GM23338 (cell line): Measurements from ENCODE around the gene RAD51D. TPM values are rescaled to one million over a fixed set of nuclear protein-coding genes. Genes with fewer than 3 reads are reported as not detected.

Source experiments
- ATAC-seq: fragments of 200-7000 bp; cut with Tn5 transposase; 3 replicates; pipeline ENCODE4 v1.9.1; 2020
- DNase-seq: peaks from one replicate; pipeline ENCODE4 v3.0.0-alpha.2; 2015; ENCODE audit warnings: low spot score
- H2AFZ ChIP-seq: fragments of 200-600 bp; sonication (generic); 2 replicates; pipeline ENCODE4 v1.8.0; 2016; ENCODE audit warnings: antibody characterized with exemption, mild to moderate bottlenecking, moderate library complexity
- H3F3A ChIP-seq: fragments of 200-600 bp; sonication (generic); replicated peaks from 2 replicates; pipeline ENCODE4 v1.8.0; 2017; ENCODE audit warnings: antibody characterized with exemption, mixed run types, low read depth
- H3K27ac ChIP-seq: fragments of 200-600 bp; sonication (generic); 2 replicates; pipeline ENCODE4 v1.6.1; 2016; ENCODE audit warnings: low read depth
- H3K27me3 ChIP-seq: fragments of 200-600 bp; sonication (generic); 2 replicates; pipeline ENCODE4 v1.8.0; 2016; ENCODE audit warnings: mild to moderate bottlenecking, mixed run types, moderate library complexity; ENCODE audit not compliant: insufficient read depth
- H3K36me3 ChIP-seq: fragments of 200-600 bp; sonication (generic); 2 replicates; pipeline ENCODE4 v1.8.0; 2016; ENCODE audit warnings: mild to moderate bottlenecking; ENCODE audit not compliant: insufficient read depth
- H3K4me1 ChIP-seq: fragments of 200-600 bp; sonication (generic); 2 replicates; pipeline ENCODE4 v1.8.0; 2016; ENCODE audit warnings: mild to moderate bottlenecking, moderate library complexity; ENCODE audit not compliant: insufficient read depth
- H3K4me2 ChIP-seq: fragments of 200-600 bp; sonication (generic); 2 replicates; pipeline ENCODE4 v1.7.1; 2017; ENCODE audit warnings: mixed run types
- H3K4me3 ChIP-seq: fragments of 200-600 bp; sonication (generic); 2 replicates; pipeline ENCODE4 v1.6.1; 2016; ENCODE audit warnings: mixed run types
- H3K79me2 ChIP-seq: fragments of 200-600 bp; sonication (generic); replicated peaks from 2 replicates; pipeline ENCODE4 v1.8.0; 2017; ENCODE audit warnings: mild to moderate bottlenecking; ENCODE audit not compliant: insufficient read depth
- H3K9me2 ChIP-seq: fragments of 200-600 bp; sonication (generic); 2 replicates; pipeline ENCODE4 v1.8.0; 2017; ENCODE audit not compliant: insufficient read depth
- H4K20me1 ChIP-seq: fragments of 200-600 bp; sonication (generic); replicated peaks from 2 replicates; pipeline ENCODE4 v1.8.0; 2017; ENCODE audit warnings: mild to moderate bottlenecking; ENCODE audit not compliant: insufficient read depth
- H3K27ac Mint-ChIP-seq: 2 replicates; pipeline ENCODE4 v1.8.0; 2020; ENCODE audit warnings: inconsistent platforms, mild to moderate bottlenecking, moderate library complexity, mixed read lengths
- H3K27me3 Mint-ChIP-seq: 3 replicates; pipeline ENCODE4 v1.8.0; 2022; ENCODE audit warnings: low read depth, mild to moderate bottlenecking, moderate library complexity, mixed read lengths, inconsistent platforms; ENCODE audit not compliant: insufficient read depth, poor library complexity
- H3K36me3 Mint-ChIP-seq: 3 replicates; pipeline ENCODE4 v1.8.0; 2021; ENCODE audit warnings: low read depth, mild to moderate bottlenecking, inconsistent platforms, moderate library complexity, mixed read lengths
- H3K4me1 Mint-ChIP-seq: 3 replicates; pipeline ENCODE4 v1.8.0; 2020; ENCODE audit warnings: mild to moderate bottlenecking, inconsistent platforms, mixed read lengths
- H3K4me3 Mint-ChIP-seq: 3 replicates; pipeline ENCODE4 v1.8.0; 2021; ENCODE audit warnings: moderate library complexity, mild to moderate bottlenecking, inconsistent platforms, mixed read lengths
- H3K9me3 Mint-ChIP-seq: 3 replicates; pipeline ENCODE4 v1.8.0; 2020; ENCODE audit warnings: moderate library complexity, mild to moderate bottlenecking, inconsistent platforms, mixed read lengths
- CREB1 ChIP-seq: fragments of 250-450 bp; sonication (Bioruptor Pico); IDR thresholded peaks from 2 replicates; pipeline ENCODE4 v1.5.0; 2020; ENCODE audit warnings: low read depth, mild to moderate bottlenecking, moderate library complexity
- EZH2 ChIP-seq: fragments of 200-600 bp; sonication (generic); IDR thresholded peaks from one replicate; pipeline ENCODE4 v1.8.0; 2017; ENCODE audit warnings: antibody characterized with exemption, mild to moderate bottlenecking, low read depth; ENCODE audit not compliant: unreplicated experiment
- EZH2phosphoT487 ChIP-seq: fragments of 200-600 bp; sonication (generic); IDR thresholded peaks from one replicate; pipeline ENCODE4 v1.8.1; 2018; ENCODE audit warnings: antibody characterized with exemption; ENCODE audit not compliant: unreplicated experiment
- JUNB ChIP-seq: IDR thresholded peaks from one replicate; pipeline ENCODE4 v1.6.1; 2016; ENCODE audit warnings: antibody characterized with exemption; ENCODE audit not compliant: unreplicated experiment
- NANOG ChIP-seq: IDR thresholded peaks from 2 replicates; pipeline ENCODE4 v1.6.1; 2016; ENCODE audit warnings: antibody characterized with exemption, borderline replicate concordance
- POLR2AphosphoS5 ChIP-seq: IDR thresholded peaks from 2 replicates; pipeline ENCODE4 v1.6.1; 2016; ENCODE audit warnings: antibody characterized with exemption, low read depth
- STAT1 ChIP-seq: IDR thresholded peaks from one replicate; pipeline ENCODE4 v1.6.1; 2016; ENCODE audit warnings: antibody characterized with exemption; ENCODE audit not compliant: unreplicated experiment
- ZNF114 ChIP-seq: fragments of 250-450 bp; sonication (Bioruptor Pico); IDR thresholded peaks from 2 replicates; pipeline ENCODE4 v1.5.0; 2020; ENCODE audit warnings: mild to moderate bottlenecking, moderate library complexity
- ZNF462 ChIP-seq: fragments of 250-450 bp; sonication (Bioruptor Pico); IDR thresholded peaks from 2 replicates; pipeline ENCODE4 v1.5.0; 2020; ENCODE audit warnings: mild to moderate bottlenecking, moderate library complexity
- polyA plus RNA-seq: library from polyadenylated mRNA; unstranded; fragments of >200 nt; fragmentation: Nextera tagmentation; extraction: Ambion mirVana; gene quantifications from 2 replicates; pipeline ENCODE4 v1.2.1, GENCODE V29; 2016
- total RNA-seq: library from RNA; depleted of rRNA; stranded (reverse); fragments of >200 nt; shearing (Covaris generic); gene quantifications from 2 replicates; pipeline ENCODE4 v1.2.3, GENCODE V29; 2014
- TF ChIP-seq, protein P1 (sequence below), 2 experiments: fragments of 200-600 bp in 1 of 2; sonication (generic) in 1 of 2; conservative IDR thresholded peaks; 2 replicates each; pipeline versions ENCODE4 v1.5.1 to v1.6.1; 2016 to 2017; ENCODE audit warnings: antibody characterized with exemption in 2 of 2, low read depth in 2 of 2, mild to moderate bottlenecking in 2 of 2, moderate library complexity in 1 of 2
- TF ChIP-seq, protein P2 (sequence below): IDR thresholded peaks from 2 replicates; pipeline ENCODE4 v1.6.1; 2016; ENCODE audit warnings: antibody characterized with exemption
- TF ChIP-seq, protein P3 (sequence below): IDR thresholded peaks from one replicate; pipeline ENCODE4 v1.6.1; 2018; ENCODE audit warnings: antibody characterized with exemption; ENCODE audit not compliant: unreplicated experiment

RAD51D gene
- total and polyA plus RNA-seq, 2 experiments from 2014 or later, result 5.9 to 11.0 TPM

GRCh38 chr17:35048685-35049379 lies 70.8 kb downstream of the RAD51D start:
- H3K27me3 ChIP-seq, result no peaks in the 10 kb centered on the region
- H3K4me1 ChIP-seq, result peaks cover 6% of the 10 kb centered on the region; the same call in 1 of the 2 replicates
- no peaks in the 10 kb centered on the region for H3K9me3 Mint-ChIP-seq
- 0 out of 3 replicates have a peak, but pooled peaks cover 3% of the 10 kb centered on the region for H3K36me3 Mint-ChIP-seq
- H3K36me3 ChIP-seq, result no peaks in the 10 kb centered on the region
- no peak overlapping the region for H3K4me3 Mint-ChIP-seq
- 0 out of 2 replicates have a peak overlapping the region, but pooled peaks have one; percentile 39 for H3K27ac ChIP-seq
- H3K27me3 Mint-ChIP-seq, result peaks cover 2% of the 10 kb centered on the region
- H2AFZ ChIP-seq, result no peak overlapping the region
- H3K79me2 ChIP-seq, result no peaks in the 10 kb centered on the region
- H3K9me2 ChIP-seq, result no peaks in the 10 kb centered on the region
- H3F3A ChIP-seq, result 0 out of 2 replicates have a peak, but pooled peaks cover 3% of the 10 kb centered on the region
- DNase-seq (no peak), ATAC-seq (no peak)
- no peaks in the 10 kb centered on the region; the same call in 1 of the 2 replicates for H4K20me1 ChIP-seq
- H3K4me1 Mint-ChIP-seq, result peaks cover 22% of the 10 kb centered on the region
- TF ChIP-seq, protein P1, sequence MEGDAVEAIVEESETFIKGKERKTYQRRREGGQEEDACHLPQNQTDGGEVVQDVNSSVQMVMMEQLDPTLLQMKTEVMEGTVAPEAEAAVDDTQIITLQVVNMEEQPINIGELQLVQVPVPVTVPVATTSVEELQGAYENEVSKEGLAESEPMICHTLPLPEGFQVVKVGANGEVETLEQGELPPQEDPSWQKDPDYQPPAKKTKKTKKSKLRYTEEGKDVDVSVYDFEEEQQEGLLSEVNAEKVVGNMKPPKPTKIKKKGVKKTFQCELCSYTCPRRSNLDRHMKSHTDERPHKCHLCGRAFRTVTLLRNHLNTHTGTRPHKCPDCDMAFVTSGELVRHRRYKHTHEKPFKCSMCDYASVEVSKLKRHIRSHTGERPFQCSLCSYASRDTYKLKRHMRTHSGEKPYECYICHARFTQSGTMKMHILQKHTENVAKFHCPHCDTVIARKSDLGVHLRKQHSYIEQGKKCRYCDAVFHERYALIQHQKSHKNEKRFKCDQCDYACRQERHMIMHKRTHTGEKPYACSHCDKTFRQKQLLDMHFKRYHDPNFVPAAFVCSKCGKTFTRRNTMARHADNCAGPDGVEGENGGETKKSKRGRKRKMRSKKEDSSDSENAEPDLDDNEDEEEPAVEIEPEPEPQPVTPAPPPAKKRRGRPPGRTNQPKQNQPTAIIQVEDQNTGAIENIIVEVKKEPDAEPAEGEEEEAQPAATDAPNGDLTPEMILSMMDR (conservative IDR thresholded peaks at IDR 0.05; ENCODE audit: low read depth in 2 of 2), result no peak
- no peak for TF ChIP-seq ZNF462
- no peak for TF ChIP-seq ZNF114
- TF ChIP-seq POLR2AphosphoS5, result no peak
- no peak for TF ChIP-seq JUNB
- no peak for TF ChIP-seq EZH2phosphoT487
- no peak for TF ChIP-seq EZH2
- TF ChIP-seq CREB1 (CRISPR knock-in tag), result no peak
- no peak for TF ChIP-seq STAT1
- TF ChIP-seq NANOG, result no peak
- TF ChIP-seq, protein P2, sequence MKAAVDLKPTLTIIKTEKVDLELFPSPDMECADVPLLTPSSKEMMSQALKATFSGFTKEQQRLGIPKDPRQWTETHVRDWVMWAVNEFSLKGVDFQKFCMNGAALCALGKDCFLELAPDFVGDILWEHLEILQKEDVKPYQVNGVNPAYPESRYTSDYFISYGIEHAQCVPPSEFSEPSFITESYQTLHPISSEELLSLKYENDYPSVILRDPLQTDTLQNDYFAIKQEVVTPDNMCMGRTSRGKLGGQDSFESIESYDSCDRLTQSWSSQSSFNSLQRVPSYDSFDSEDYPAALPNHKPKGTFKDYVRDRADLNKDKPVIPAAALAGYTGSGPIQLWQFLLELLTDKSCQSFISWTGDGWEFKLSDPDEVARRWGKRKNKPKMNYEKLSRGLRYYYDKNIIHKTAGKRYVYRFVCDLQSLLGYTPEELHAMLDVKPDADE, result no peak
- TF ChIP-seq, protein P3, sequence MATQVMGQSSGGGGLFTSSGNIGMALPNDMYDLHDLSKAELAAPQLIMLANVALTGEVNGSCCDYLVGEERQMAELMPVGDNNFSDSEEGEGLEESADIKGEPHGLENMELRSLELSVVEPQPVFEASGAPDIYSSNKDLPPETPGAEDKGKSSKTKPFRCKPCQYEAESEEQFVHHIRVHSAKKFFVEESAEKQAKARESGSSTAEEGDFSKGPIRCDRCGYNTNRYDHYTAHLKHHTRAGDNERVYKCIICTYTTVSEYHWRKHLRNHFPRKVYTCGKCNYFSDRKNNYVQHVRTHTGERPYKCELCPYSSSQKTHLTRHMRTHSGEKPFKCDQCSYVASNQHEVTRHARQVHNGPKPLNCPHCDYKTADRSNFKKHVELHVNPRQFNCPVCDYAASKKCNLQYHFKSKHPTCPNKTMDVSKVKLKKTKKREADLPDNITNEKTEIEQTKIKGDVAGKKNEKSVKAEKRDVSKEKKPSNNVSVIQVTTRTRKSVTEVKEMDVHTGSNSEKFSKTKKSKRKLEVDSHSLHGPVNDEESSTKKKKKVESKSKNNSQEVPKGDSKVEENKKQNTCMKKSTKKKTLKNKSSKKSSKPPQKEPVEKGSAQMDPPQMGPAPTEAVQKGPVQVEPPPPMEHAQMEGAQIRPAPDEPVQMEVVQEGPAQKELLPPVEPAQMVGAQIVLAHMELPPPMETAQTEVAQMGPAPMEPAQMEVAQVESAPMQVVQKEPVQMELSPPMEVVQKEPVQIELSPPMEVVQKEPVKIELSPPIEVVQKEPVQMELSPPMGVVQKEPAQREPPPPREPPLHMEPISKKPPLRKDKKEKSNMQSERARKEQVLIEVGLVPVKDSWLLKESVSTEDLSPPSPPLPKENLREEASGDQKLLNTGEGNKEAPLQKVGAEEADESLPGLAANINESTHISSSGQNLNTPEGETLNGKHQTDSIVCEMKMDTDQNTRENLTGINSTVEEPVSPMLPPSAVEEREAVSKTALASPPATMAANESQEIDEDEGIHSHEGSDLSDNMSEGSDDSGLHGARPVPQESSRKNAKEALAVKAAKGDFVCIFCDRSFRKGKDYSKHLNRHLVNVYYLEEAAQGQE, result no peak
- H3K4me3 ChIP-seq, result no peak overlapping the region
- H3K4me2 ChIP-seq, result no peak overlapping the region
- H3K27ac Mint-ChIP-seq, result peak overlapping the region; percentile 27; the same call in 1 of the 2 replicates
